Hippocampal formation (tissue), 2 donors: ENCODE data around the gene ATP10D.
A peak's percentile ranks its signal among the peaks of the same experiment; 100 is the strongest.
"Not testable (repeated sequence)": the region's sequence is repeated elsewhere in the genome, so short reads cannot be mapped to it uniquely, and the experiment has no call there.

ENCODE experiments used
- DNase-seq, 2 donors: peaks; one replicate each; lab custom pipeline; 2025; lab: John Stamatoyannopoulos, UW

The ATP10D gene

GRCh38 chr4:47485047-47485692, at the start of gene ATP10D:
ATP10D (plus strand) TSS chr4:47485275; CDS start chr4:47512541, 27,266 bp downstream.
- DNase-seq, result peak; percentile 95 to 96

DNA sequence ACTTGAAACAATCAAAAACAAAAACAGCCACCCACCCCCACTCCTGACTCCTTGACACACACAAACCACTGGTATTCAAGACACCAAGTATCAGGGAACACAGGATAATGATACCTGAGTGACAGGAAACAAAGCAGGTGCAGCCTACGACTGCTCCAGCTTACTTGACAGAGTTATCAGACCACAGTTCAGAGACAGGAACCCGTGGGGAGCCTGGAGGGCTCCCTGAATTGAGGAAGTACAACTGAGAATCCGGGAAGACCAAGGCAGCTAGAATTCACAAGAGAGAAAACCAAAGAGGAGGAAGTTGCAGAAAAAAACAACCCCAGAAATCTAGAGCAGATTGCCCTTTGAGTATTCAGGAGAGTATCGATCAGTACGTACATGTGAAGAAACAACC, 42.1 kb upstream of the ATP10D start:
- DNase-seq, result no peak

DNA sequence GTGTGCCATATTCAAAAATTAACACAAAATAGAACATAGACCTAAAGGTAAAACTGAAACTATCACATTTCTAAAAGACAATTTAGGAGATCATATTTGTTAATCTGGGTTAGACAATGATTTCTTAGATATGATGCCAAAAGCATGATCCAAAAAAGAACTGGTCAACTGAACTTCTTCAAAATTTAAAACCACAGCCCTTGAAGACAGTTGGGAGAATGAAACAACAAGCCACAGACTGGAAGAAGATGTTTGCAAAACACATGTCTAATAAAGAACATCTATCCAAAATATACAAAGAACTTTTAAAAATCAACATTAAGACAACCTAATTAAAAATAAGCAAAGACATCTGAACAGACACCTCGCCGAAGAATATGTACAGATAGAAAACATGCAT, 41.0 kb upstream of the ATP10D start:
- no peak for DNase-seq

DNA sequence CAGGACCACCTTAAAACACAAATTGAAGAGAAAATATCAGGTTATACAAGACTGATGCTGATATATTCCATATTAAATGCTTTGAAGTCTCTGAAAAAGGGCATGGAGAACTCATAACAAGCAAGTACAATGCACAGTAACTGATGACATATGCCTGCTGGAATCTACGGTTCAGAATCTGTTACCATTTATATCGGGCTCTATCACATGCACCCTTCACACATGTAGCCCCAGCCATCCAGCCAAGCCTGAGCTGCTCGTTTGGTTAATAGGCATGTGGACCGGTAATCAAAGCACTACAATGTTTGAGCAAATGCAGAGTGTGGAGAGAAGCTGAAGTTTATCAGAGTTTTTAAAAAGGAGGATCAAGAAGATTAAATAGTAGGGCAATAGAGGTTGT, 33.4 kb upstream of the ATP10D start:
- DNase-seq, result no peak

DNA sequence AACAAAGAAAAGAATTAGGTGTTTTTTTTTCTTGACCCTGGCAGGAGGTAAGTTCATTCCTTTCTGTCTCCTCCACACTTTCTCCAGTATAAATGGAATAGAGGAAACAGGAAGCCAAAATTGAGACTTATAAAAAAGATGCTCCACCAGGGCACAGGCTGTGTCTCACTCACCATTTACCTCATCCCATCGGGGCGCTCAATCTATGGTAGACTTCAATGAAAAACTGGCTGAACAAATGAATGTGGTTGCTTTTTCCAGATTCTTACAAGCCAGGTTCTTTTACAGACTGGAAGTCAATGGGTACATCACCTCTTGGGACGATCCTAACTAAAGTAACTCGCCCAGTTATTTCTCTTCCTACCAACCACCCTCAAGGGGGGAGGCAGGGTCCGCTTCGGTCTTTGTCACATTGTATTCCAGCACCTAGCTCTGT, 22.3 kb upstream of the ATP10D start:
- no peak for DNase-seq

GRCh38 chr4:47463235-47463956, 21.7 kb upstream of the ATP10D start, which contains the start of gene COMMD8:
COMMD8 (minus strand) TSS chr4:47463702; CDS start chr4:47463651, 51 bp downstream.
- peak; percentile 93 to 94 for DNase-seq

GRCh38 chr4:47465004-47465403, 20.1 kb upstream of the ATP10D start:
- no peak for DNase-seq

DNA sequence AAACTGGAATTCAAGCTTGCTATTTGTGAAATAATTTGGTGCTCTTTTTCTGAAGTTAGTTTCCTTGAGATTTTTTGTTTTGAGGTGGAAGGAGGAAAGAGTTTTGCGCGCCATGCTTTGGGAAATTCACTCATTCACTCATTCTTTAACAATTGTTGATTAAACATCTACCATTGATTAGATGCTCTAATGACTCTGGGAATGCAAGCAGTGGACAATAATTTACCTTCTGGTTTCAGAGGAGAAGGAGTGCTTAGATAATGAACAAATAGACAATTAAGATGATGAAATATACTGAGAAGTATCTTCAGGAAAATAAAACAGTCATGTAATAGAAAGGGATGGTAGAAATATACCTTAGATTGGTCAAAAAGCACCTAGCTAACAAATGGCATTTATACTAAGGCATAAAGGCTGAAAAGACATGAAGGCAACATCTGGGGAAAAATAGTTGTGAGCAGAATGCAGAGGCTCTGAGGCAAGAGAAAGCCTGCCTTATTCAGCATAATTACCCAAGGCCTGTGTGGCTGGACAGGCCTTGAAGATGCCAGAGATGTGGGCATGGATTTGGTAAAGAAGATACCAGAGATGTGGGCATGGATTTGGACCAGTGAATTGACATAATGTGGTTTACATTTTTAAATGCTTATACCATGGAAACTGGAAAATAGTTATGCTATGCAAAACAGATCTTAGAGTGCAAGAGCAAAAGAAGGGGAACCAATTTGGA, 18.9 kb upstream of the ATP10D start:
- DNase-seq, result no peak

- no peak for DNase-seq
These were observed 16.2 kb upstream of the ATP10D start for GRCh38 chr4:47468706-47469365.

DNA sequence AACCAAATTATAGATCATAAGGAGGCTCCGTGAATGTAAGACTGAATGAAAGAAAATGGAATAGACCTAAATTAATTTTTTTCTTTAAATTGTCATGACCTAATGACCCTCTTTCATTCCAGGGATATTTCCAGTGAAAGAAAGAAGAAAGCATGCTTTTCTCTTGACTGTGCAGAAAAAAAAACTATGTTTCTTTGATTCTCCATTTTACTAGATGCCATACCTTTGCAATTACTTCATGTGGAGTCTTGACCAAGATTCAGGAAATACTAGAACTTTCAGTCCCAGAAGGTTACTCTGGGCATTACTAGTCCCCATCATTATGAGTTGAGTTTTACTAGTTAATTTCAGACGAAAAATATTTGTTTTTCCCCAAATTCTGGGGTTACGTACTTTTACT, 15.1 kb upstream of the ATP10D start:
- DNase-seq, result no peak

GRCh38 chr4:47471064-47471463, 14.0 kb upstream of the ATP10D start:
- no peak for DNase-seq

DNA sequence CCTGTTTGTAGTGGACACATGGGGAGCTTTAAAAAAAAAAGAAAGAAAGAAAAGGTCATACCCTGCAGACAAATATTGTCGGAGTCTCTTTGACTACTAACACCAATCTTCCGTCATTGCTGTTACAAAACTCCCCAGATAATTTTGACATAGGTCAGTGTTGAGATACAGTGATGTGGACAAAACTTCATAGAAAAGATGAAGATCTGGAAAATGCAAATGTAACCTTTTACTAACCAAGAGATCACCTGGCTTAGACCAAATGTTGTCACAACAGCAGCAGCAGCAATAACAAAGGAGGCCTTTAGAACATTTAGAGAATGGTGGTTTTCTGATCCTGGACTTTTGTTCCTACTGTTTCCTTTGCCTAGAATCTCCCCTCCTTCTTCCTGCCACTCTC, 13.5 kb upstream of the ATP10D start:
- no peak for DNase-seq

- no peak for DNase-seq
These were observed 11.8 kb upstream of the ATP10D start for GRCh38 chr4:47473141-47473750.

GRCh38 chr4:47474799-47475198, 10.3 kb upstream of the ATP10D start:
- no peak for DNase-seq

GRCh38 chr4:47475411-47475810, 9.7 kb upstream of the ATP10D start:
- no peak for DNase-seq

GRCh38 chr4:47478804-47479203, 6.3 kb upstream of the ATP10D start:
- no peak for DNase-seq

GRCh38 chr4:47482326-47482725, 2.7 kb upstream of the ATP10D start:
- DNase-seq, result no peak

GRCh38 chr4:47483745-47484144, 1.3 kb upstream of the ATP10D start:
- DNase-seq, result no peak

DNA sequence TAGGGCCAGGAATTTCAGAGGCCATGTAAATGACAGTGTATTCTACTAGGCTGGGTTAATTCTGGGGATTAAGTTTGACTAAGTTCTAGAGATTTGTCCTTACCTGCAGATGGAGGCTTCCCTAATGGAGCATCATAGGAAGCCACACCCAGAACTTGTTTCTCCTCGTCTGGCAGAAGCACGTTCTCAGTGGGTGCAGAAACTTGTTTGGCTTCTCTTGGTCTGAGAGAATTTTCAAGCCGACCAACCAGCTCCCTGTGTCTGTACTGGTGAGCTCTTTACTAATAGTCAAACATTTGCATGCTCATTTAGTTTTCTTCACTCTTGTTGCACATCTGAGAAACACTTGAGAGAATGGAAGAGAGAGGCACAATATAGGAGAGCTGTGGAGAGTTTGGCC, 907 bp upstream of the ATP10D start:
- no peak for DNase-seq

DNA sequence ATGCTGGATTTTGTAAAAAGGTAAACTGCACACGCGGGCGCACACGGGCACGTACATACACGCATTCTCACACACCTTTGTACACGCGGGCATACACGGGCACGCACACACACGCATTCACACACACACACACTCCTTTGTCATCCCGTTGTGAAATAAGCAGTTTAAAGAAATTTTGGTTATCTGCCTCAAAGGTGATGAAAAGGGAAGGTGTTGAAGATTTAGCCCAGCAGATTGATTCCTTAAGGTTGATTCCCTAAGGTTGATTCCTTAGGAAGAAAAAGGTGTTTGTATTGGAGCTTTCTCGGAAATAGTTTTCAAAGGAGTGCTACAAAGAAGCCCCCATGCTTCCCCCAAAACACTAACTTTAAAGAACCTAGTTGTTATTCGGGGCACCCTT, 693 bp downstream of the ATP10D start:
- no peak for DNase-seq

DNA sequence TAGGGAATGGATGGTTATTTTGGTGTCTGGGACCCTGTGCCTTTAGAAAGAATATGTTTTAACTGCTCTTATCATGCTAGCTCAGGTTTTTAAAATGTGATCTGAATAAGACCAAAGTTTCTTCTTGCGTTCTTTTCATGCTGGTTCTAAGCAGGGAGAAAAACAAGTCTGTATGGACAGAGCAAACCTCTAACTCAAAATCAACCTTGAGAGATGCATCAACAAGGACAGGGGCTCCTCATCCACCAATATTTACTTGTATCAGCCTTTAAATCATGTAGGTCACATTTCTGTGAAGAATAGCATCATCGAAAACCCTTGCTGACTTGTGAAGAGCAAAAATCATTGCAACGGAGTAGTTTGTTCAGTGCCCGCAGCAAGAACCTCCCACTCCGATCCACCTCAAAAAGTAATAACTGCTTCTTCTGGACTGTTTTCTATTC, 1.2 kb downstream of the ATP10D start:
- no peak for DNase-seq

DNA sequence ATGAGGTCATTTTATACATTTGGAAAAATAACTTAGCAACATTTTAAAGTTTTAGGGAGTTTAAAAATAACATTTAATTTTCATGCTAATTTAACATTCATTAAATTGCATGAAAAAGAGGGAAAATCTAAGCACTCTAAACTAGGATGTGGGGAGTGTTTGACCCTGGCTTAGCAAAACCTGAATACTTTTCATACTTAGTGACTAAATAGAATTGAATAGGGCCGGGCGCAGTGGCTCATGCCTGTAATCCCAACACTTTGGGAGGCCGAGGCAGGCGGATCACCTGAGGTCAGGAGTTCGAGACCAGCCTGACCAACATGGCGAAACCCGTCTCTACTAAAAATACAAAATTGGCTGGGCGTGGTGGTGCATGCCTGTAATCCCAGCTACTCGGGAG, 1.7 kb downstream of the ATP10D start:
- not testable (repeated sequence) for DNase-seq
